ENCODE results near the gene MED13L. TPM values are rescaled to one million over a fixed set of nuclear protein-coding genes. Genes with fewer than 3 reads are reported as not detected.

MED13L gene
- total and polyA plus RNA-seq, 4 donors, result 7.9 to 94.0 (median 37.7) TPM

GRCh38 chr12:116146386-116146785 lies 131.1 kb downstream of the MED13L start:
- DNase-seq (ENCODE audit: low spot score), result no peak
- Histone ChIP-seq H3K27ac (ENCODE audit: low read depth in 1 of 2, low read length in 2 of 2) (no peak overlapping the region), H3K4me3 (ENCODE audit: low read depth in 1 of 3, low read length in 3 of 3) (no peak overlapping the region), H3K9me3 (ENCODE audit: control insufficient read depth in 4 of 4, low read length in 3 of 4) (no peaks in the 10 kb centered on the region), H3K4me1 (ENCODE audit: control insufficient read depth in 4 of 4, insufficient read depth in 4 of 4, low read length in 3 of 4) (peaks cover 11 to 40% (median 22%) of the 10 kb centered on the region in 4 donors), H3K27me3 (ENCODE audit: control insufficient read depth in 4 of 4, insufficient read depth in 4 of 4, low read length in 3 of 4) (no peaks in the 10 kb centered on the region), H3K9ac (ENCODE audit: low read depth in 1 of 2, low read length in 2 of 2) (no peak overlapping the region), H3K36me3 (ENCODE audit: control insufficient read depth in 4 of 4, insufficient read depth in 3 of 4, low read depth in 1 of 4, low read length in 3 of 4) (no peaks in the 10 kb centered on the region)
- no peak for TF ChIP-seq HNF4G (IDR thresholded peaks at IDR 0.05)
- no peak for TF ChIP-seq RXRA (IDR thresholded peaks at IDR 0.05)
- TF ChIP-seq FOXA1 (IDR thresholded peaks at IDR 0.05), result no peak
- TF ChIP-seq TAF1 (conservative IDR thresholded peaks at IDR 0.05), result no peak
- TF ChIP-seq REST (IDR thresholded peaks at IDR 0.05), result no peak
- TF ChIP-seq YY1 (IDR thresholded peaks at IDR 0.05), result no peak
- no peak for TF ChIP-seq EGR1 (IDR thresholded peaks at IDR 0.05; ENCODE audit: low read depth in 2 of 2)
- TF ChIP-seq, protein P1, sequence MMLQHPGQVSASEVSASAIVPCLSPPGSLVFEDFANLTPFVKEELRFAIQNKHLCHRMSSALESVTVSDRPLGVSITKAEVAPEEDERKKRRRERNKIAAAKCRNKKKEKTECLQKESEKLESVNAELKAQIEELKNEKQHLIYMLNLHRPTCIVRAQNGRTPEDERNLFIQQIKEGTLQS (IDR thresholded peaks at IDR 0.05), result no peak
- no peak for TF ChIP-seq GABPA (IDR thresholded peaks at IDR 0.05 in 1 of 2, conservative IDR thresholded peaks at IDR 0.05 in 1 of 2)
- no peak for TF ChIP-seq CTCF (IDR thresholded peaks at IDR 0.05; ENCODE audit: low read depth, low read length, missing input control)
- TF ChIP-seq JUND (IDR thresholded peaks at IDR 0.05), result no peak
- TF ChIP-seq FOXA2 (IDR thresholded peaks at IDR 0.05), result no peak
- TF ChIP-seq SP1 (IDR thresholded peaks at IDR 0.05), result no peak
- TF ChIP-seq HNF4A (conservative IDR thresholded peaks at IDR 0.05), result no peak
- TF ChIP-seq MAX (IDR thresholded peaks at IDR 0.05), result no peak
- 97% methylated on average over 8 of the region's 8 CpGs for WGBS

DNA sequence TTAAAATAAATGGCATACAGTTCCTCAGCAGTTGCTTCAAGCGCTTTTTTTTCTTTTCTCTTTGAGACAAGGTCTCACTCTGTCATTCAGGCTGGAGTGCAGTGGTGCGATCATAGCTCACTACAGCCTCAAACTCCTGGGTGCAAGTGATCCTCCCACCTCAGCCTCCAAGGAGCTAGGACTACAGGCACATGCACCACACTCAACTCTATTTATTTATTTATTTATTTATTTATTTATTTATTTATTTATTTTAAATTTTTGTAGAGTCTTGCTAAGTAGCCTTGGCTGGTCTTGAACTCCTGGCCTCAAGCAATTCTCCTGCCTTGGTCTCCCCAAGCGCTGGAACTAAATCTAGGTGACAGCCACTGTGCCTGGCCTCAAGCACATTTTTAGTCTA lies 132.0 kb downstream of the MED13L start:
- Histone ChIP-seq H3K27me3 (ENCODE audit: control insufficient read depth in 4 of 4, insufficient read depth in 4 of 4, low read length in 3 of 4) (no peaks in the 10 kb centered on the region), H3K9me3 (ENCODE audit: control insufficient read depth in 4 of 4, low read length in 3 of 4) (no peaks in the 10 kb centered on the region), H3K36me3 (ENCODE audit: control insufficient read depth in 4 of 4, insufficient read depth in 3 of 4, low read depth in 1 of 4, low read length in 3 of 4) (no peaks in the 10 kb centered on the region), H3K27ac (ENCODE audit: low read depth in 1 of 2, low read length in 2 of 2) (no peak overlapping the region), H3K9ac (ENCODE audit: low read depth in 1 of 2, low read length in 2 of 2) (no peak overlapping the region), H3K4me1 (ENCODE audit: control insufficient read depth in 4 of 4, insufficient read depth in 4 of 4, low read length in 3 of 4) (peaks cover 11 to 43% (median 26%) of the 10 kb centered on the region in 4 donors), H3K4me3 (ENCODE audit: low read depth in 1 of 3, low read length in 3 of 3) (no peak overlapping the region)
- no peak for DNase-seq (ENCODE audit: low spot score)
- over 99% methylated on average over 3 of the region's 3 CpGs for WGBS
- no peak for TF ChIP-seq GABPA (IDR thresholded peaks at IDR 0.05 in 1 of 2, conservative IDR thresholded peaks at IDR 0.05 in 1 of 2)
- TF ChIP-seq, protein P2, sequence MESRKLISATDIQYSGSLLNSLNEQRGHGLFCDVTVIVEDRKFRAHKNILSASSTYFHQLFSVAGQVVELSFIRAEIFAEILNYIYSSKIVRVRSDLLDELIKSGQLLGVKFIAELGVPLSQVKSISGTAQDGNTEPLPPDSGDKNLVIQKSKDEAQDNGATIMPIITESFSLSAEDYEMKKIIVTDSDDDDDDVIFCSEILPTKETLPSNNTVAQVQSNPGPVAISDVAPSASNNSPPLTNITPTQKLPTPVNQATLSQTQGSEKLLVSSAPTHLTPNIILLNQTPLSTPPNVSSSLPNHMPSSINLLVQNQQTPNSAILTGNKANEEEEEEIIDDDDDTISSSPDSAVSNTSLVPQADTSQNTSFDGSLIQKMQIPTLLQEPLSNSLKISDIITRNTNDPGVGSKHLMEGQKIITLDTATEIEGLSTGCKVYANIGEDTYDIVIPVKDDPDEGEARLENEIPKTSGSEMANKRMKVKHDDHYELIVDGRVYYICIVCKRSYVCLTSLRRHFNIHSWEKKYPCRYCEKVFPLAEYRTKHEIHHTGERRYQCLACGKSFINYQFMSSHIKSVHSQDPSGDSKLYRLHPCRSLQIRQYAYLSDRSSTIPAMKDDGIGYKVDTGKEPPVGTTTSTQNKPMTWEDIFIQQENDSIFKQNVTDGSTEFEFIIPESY (IDR thresholded peaks at IDR 0.05), result no peak
- no peak for TF ChIP-seq NR2F2 (IDR thresholded peaks at IDR 0.05)
- TF ChIP-seq RXRA (IDR thresholded peaks at IDR 0.05), result no peak
- TF ChIP-seq JUND (IDR thresholded peaks at IDR 0.05), result no peak
- TF ChIP-seq EGR1 (IDR thresholded peaks at IDR 0.05; ENCODE audit: low read depth in 2 of 2), result no peak
- TF ChIP-seq, protein P1 (IDR thresholded peaks at IDR 0.05), result no peak
- no peak for TF ChIP-seq FOXA1 (IDR thresholded peaks at IDR 0.05)
- no peak for TF ChIP-seq MAX (IDR thresholded peaks at IDR 0.05)
- TF ChIP-seq HNF4A (conservative IDR thresholded peaks at IDR 0.05), result no peak
- no peak for TF ChIP-seq TAF1 (conservative IDR thresholded peaks at IDR 0.05)
- no peak for TF ChIP-seq YY1 (IDR thresholded peaks at IDR 0.05)
- TF ChIP-seq FOXA2 (IDR thresholded peaks at IDR 0.05), result no peak
- TF ChIP-seq SP1 (IDR thresholded peaks at IDR 0.05), result no peak
- TF ChIP-seq REST (IDR thresholded peaks at IDR 0.05), result no peak
